OCI-LY7 (cell line): Measurements from ENCODE around the gene BMP8A. TPM values are rescaled to one million over a fixed set of nuclear protein-coding genes. Genes with fewer than 3 reads are reported as not detected.

ENCODE experiments used
- Bru-seq: library from RNA; stranded (reverse); fragments of 400-500 nt; gene quantifications from one replicate; lab custom pipeline; 2021; lab: Mats Ljungman, UMichigan
- BruChase-seq, 2 experiments: library from RNA; stranded (reverse); fragments of 400-500 nt; gene quantifications; one replicate each; lab custom pipeline; 2021; lab: Mats Ljungman, UMichigan
- BruUV-seq: library from RNA; stranded (reverse); fragments of 400-500 nt; replicated peaks from 2 replicates; lab custom pipeline; 2021; lab: Mats Ljungman, UMichigan
- CTCF ChIA-PET: fragments of 300-600 bp; sonication (Branson Sonifier 250); formaldehyde crosslinking; loops from one replicate; lab custom pipeline; 2022; ENCODE audit warnings: antibody characterized with exemption; ENCODE audit not compliant: unreplicated experiment; lab: Charles Lee
- POLR2A ChIA-PET: fragments of 300-600 bp; sonication (Branson Sonifier 250); formaldehyde crosslinking; loops from one replicate; lab custom pipeline; 2022; ENCODE audit warnings: antibody characterized with exemption; lab: Charles Lee
- DNase-seq: peaks from one replicate; pipeline ENCODE4 v3.0.0-alpha.2; 2015; ENCODE audit warnings: low spot score
- H2AFZ ChIP-seq: fragments of 200-600 bp; sonication (generic), shearing (Covaris generic); 2 replicates; pipeline ENCODE4 v1.6.1; 2014; ENCODE audit warnings: mild to moderate bottlenecking, antibody characterized with exemption, low read length, moderate library complexity
- H3K27ac ChIP-seq: fragments of 200-600 bp; sonication (generic); 2 replicates; pipeline ENCODE4 v1.5.1; 2014; ENCODE audit warnings: mixed run types, low read depth, mild to moderate bottlenecking, moderate library complexity, low read length, inconsistent platforms; ENCODE audit not compliant: poor library complexity, severe bottlenecking
- H3K36me3 ChIP-seq: fragments of 200-600 bp; sonication (generic); 2 replicates; pipeline ENCODE4 v1.6.1; 2014; ENCODE audit warnings: mild to moderate bottlenecking, antibody characterized with exemption, low read length, moderate library complexity, mixed read lengths; ENCODE audit not compliant: insufficient read depth
- H3K4me1 ChIP-seq: fragments of 200-600 bp; sonication (generic); 2 replicates; pipeline ENCODE4 v1.5.1; 2014; ENCODE audit warnings: mild to moderate bottlenecking, low read length; ENCODE audit not compliant: insufficient read depth, poor library complexity, severe bottlenecking
- H3K4me2 ChIP-seq: fragments of 200-600 bp; sonication (generic); 2 replicates; pipeline ENCODE4 v1.6.1; 2014; ENCODE audit warnings: mild to moderate bottlenecking, low read length
- H3K4me3 ChIP-seq: fragments of 200-600 bp; sonication (generic); 2 replicates; pipeline ENCODE4 v1.5.1; 2014; ENCODE audit warnings: mild to moderate bottlenecking, low read depth, low read length; ENCODE audit not compliant: poor library complexity, severe bottlenecking
- H3K79me2 ChIP-seq: fragments of 200-600 bp; sonication (generic); 2 replicates; pipeline ENCODE4 v1.6.1; 2016; ENCODE audit warnings: low read depth, mild to moderate bottlenecking, low read length, moderate library complexity, mixed read lengths; ENCODE audit not compliant: insufficient read depth
- H3K9me2 ChIP-seq: fragments of 200-600 bp; sonication (generic); 2 replicates; pipeline ENCODE4 v1.6.1; 2016; ENCODE audit warnings: mild to moderate bottlenecking, low read length, mixed read lengths; ENCODE audit not compliant: insufficient read depth
- H3K9me3 ChIP-seq: fragments of 200-600 bp; sonication (generic); 2 replicates; pipeline ENCODE4 v1.6.1; 2014; ENCODE audit warnings: mild to moderate bottlenecking, mixed run types, low read length, mixed read lengths
- H4K20me1 ChIP-seq: fragments of 200-600 bp; sonication (generic); 2 replicates; pipeline ENCODE4 v1.6.1; 2014; ENCODE audit warnings: mild to moderate bottlenecking, antibody characterized with exemption, low read length, moderate library complexity, mixed read lengths; ENCODE audit not compliant: insufficient read depth
- CTCF ChIP-seq: fragments of 200-600 bp; sonication (generic); conservative IDR thresholded peaks from 2 replicates; pipeline ENCODE4 v1.5.1; 2014; ENCODE audit warnings: mild to moderate bottlenecking, antibody characterized with exemption, low read length, moderate library complexity, mixed read lengths
- EZH2phosphoT487 ChIP-seq: fragments of 200-600 bp; sonication (generic); IDR thresholded peaks from 2 replicates; pipeline ENCODE4 v1.6.1; 2018; ENCODE audit warnings: low read depth, borderline replicate concordance, mild to moderate bottlenecking, mixed run types, antibody characterized with exemption, low read length, moderate library complexity, mixed read lengths
- intact Hi-C: fragments of 100-400 bp; cut with micrococcal nuclease; formaldehyde crosslinking; loops from one replicate; pipeline ENCODE4 v1.10.0; 2022; ENCODE audit not compliant: unreplicated experiment
- long read RNA-seq: library from polyadenylated mRNA; stranded (forward); transcript quantifications from one replicate; pipeline ENCODE4 v2.0.0, GENCODE V29; 2022
- total RNA-seq, 2 experiments: library from RNA; depleted of rRNA in 1 of 2; stranded (reverse); fragments of >200 nt in 1 of 2; shearing (Covaris generic) in 1 of 2; gene quantifications; 2 replicates each; pipeline ENCODE4 v1.2.3, GENCODE V29; 2014 to 2022

The BMP8A gene
- total RNA-seq (2014; rRNA removed; shearing (Covaris generic)) (0.32 and 0.64 TPM in 2 replicates), total RNA-seq (2022) (0.44 TPM in 1 of 2 replicates, not detected in the other), Bru-seq, nascent RNA (percentile 13 among the genes with signal in this experiment), BruChase-seq, experiment 1, labeled RNA remaining after a 6-hour chase (percentile 7 among the genes with signal in this experiment), BruChase-seq, experiment 2, labeled RNA remaining after a 2-hour chase (percentile 9 among the genes with signal in this experiment)
- long read RNA-seq, partial matches to known transcripts, result 1 of 1 reads
- long read RNA-seq, other reads (novel, unspliced or antisense), result 0 of 1 reads

GRCh38 chr1:39491146-39491921, at the start of gene BMP8A:
Gene BMP8A, plus strand, starts transcription at chr1:39491636. Its CDS starts 356 bp downstream, at chr1:39491992.
- TF ChIP-seq CTCF (no peak), EZH2phosphoT487 (no peak)
- intact Hi-C loops, result no loop called here
- H4K20me1 ChIP-seq, result no peaks in the 10 kb centered on the region
- H2AFZ ChIP-seq, result no peak within 1 kb of the TSS
- ChIA-PET CTCF (no interaction called here), POLR2A (no interaction called here)
- no peaks in the 10 kb centered on the region for H3K79me2 ChIP-seq
- H3K9me3 ChIP-seq, result no peaks in the 10 kb centered on the region
- BruUV-seq, result no TSS peak
- DNase-seq, result peak; percentile 72
- H3K4me2 ChIP-seq, result peak within 1 kb of the TSS; percentile 64
- H3K27ac ChIP-seq, result no peak within 1 kb of the TSS
- H3K36me3 ChIP-seq, result peaks cover 16% of the 10 kb centered on the region
- no peaks in the 10 kb centered on the region for H3K9me2 ChIP-seq
- peaks cover 7% of the 10 kb centered on the region for H3K4me1 ChIP-seq
- H3K4me3 ChIP-seq, result peak within 1 kb of the TSS; percentile 58

- TF ChIP-seq EZH2phosphoT487, result no peak
- 0 out of 2 replicates have a peak, but pooled peaks have one; percentile 10 for TF ChIP-seq CTCF
- H3K4me1 ChIP-seq, result no peaks in the 10 kb centered on the region
- POLR2A ChIA-PET, result interaction anchor here (0.9 to 1.4 kb wide), 2 partner anchors 16 to 105 kb away, joined by 3 read pairs; no protein-coding TSS in a partner anchor
- no peaks in the 10 kb centered on the region for H3K79me2 ChIP-seq
- H3K9me2 ChIP-seq, result no peaks in the 10 kb centered on the region
- CTCF ChIA-PET, result no interaction called here
- no peak overlapping the region for H3K4me2 ChIP-seq
- no peaks in the 10 kb centered on the region for H4K20me1 ChIP-seq
- no peak for DNase-seq
- no peak overlapping the region for H3K4me3 ChIP-seq
- no peaks in the 10 kb centered on the region for H3K9me3 ChIP-seq
- BruUV-seq, result no TSS peak
- no peak overlapping the region for H3K27ac ChIP-seq
- H2AFZ ChIP-seq, result no peak overlapping the region
- intact Hi-C loops, result no loop called here
- peaks cover 87% of the 10 kb centered on the region for H3K36me3 ChIP-seq
Observed at GRCh38 chr1:39441797-39442196, 49.6 kb upstream of the BMP8A start.
